ENCODE data around the gene RER1.

DNA sequence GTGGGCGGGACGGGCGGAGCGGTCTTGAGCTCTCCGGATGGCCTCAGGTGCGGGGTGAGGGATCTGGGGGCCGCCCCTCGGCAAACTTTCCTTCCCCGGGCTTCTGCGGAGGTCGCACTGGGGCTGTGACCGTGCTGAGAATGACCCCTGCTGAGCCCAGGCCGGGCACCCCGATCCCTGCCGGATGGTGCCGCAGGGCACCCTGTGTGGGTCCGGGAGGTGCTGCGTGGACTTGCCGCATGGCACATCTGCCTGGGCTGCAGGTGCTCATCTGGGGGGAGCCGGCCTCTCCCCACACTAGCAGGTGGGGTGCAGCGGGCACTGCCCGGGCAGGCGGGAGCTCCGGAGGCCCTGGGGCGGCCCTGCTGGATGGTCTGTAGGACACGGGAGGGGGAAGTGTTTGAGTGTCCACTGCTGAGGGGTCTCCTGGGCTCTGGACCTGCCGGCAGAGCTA is 52.5 kb downstream of the RER1 start:
- TF ChIP-seq, protein P1, sequence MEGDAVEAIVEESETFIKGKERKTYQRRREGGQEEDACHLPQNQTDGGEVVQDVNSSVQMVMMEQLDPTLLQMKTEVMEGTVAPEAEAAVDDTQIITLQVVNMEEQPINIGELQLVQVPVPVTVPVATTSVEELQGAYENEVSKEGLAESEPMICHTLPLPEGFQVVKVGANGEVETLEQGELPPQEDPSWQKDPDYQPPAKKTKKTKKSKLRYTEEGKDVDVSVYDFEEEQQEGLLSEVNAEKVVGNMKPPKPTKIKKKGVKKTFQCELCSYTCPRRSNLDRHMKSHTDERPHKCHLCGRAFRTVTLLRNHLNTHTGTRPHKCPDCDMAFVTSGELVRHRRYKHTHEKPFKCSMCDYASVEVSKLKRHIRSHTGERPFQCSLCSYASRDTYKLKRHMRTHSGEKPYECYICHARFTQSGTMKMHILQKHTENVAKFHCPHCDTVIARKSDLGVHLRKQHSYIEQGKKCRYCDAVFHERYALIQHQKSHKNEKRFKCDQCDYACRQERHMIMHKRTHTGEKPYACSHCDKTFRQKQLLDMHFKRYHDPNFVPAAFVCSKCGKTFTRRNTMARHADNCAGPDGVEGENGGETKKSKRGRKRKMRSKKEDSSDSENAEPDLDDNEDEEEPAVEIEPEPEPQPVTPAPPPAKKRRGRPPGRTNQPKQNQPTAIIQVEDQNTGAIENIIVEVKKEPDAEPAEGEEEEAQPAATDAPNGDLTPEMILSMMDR (IDR thresholded peaks at IDR 0.05): no peak
- no peak for TF ChIP-seq POLR2A (IDR thresholded peaks at IDR 0.05)
- TF ChIP-seq POLR2AphosphoS5 (IDR thresholded peaks at IDR 0.05; ENCODE audit: insufficient read depth in 1 of 2, low read depth in 1 of 2): no peak

All from vagina (tissue), 2 donors.